Measurements from ENCODE around the gene PSME2. TPM values are rescaled to one million over a fixed set of nuclear protein-coding genes. Genes with fewer than 3 reads are reported as not detected.

The PSME2 gene
- total and polyA plus RNA-seq, 2 donors (not counting 3 experiments of a cell fraction or from before 2014, with no cell fraction given) = 66.5 to 126 TPM

DNA sequence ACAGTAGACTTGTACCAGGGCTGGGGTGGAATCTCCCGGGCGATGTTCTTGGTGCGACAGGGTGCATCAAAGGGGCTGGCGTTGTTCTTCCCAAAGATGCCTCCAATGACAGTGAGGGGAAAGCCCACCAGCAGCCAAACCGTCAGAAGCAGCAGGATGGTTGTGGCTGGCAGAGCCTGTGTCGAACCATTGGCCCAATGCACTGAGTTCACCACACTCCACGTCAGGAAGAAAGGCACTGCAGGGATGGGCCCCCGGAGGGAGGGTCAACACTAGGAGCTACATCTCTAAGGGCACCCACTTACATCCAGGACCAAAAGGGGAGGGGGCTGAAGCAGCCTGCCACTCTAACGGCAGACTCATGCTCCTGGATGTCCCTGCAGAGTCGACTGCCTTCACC, 44.0 kb upstream of the PSME2 start:
- ChIA-PET POLR2A (no interaction called here), CTCF (no interaction called here)
- peaks cover 31% of the 10 kb centered on the region for H3K79me2 ChIP-seq (ENCODE audit: control insufficient read depth, insufficient read depth, low read length)
- FAIRE-seq = no peak
- no peaks in the 10 kb centered on the region for H3K27me3 ChIP-seq (ENCODE audit: control insufficient read depth in 2 of 2, insufficient read depth in 2 of 2, low read length in 2 of 2)
- H3K9me1 ChIP-seq (replicated peaks; ENCODE audit: control insufficient read depth, extremely low read depth, insufficient read depth, low read length) = no peaks in the 10 kb centered on the region
- TF ChIP-seq POLR2A (IDR thresholded peaks at IDR 0.05; ENCODE audit: low read depth, low read length) (no peak), CTCF (IDR thresholded peaks at IDR 0.05; ENCODE audit: extremely low read depth in 1 of 2, insufficient read depth in 1 of 2, low read depth in 1 of 2, low read length in 2 of 2) (no peak), EZH2 (IDR thresholded peaks at IDR 0.05; ENCODE audit: borderline replicate concordance, low read depth, low read length, severe bottlenecking) (no peak), GATA2 (IDR thresholded peaks at IDR 0.05; ENCODE audit: insufficient read depth, insufficient read length, low read depth, low read length) (no peak), MAX (IDR thresholded peaks at IDR 0.05; ENCODE audit: insufficient read depth, insufficient read length) (no peak), MYC (IDR thresholded peaks at IDR 0.05; ENCODE audit: low read depth, low read length) (no peak)
- dilution Hi-C loops (cut with MboI; ENCODE audit: extremely low pct_ligation_motif_present, low sequenced_read_pairs) = no loop called here
- no peak overlapping the region for H2AFZ ChIP-seq (ENCODE audit: low read depth, low read length)
- no peak overlapping the region for H3K9ac ChIP-seq (replicated peaks; ENCODE audit: extremely low read depth, insufficient read depth, low read length)
- peaks cover 5 to 24% of the 10 kb centered on the region in 2 experiments for H3K36me3 ChIP-seq (ENCODE audit: control insufficient read depth in 2 of 2, extremely low read depth in 1 of 2, insufficient read depth in 2 of 2, low read length in 2 of 2)
- H3K4me1 ChIP-seq (ENCODE audit: control insufficient read depth, extremely low read depth, insufficient read depth, low read length) = peaks cover 14% of the 10 kb centered on the region
- no peak overlapping the region for H3K27ac ChIP-seq (ENCODE audit: insufficient read depth, low read depth, low read length)
- H3K4me2 ChIP-seq (ENCODE audit: insufficient read depth, low read length) = no peak overlapping the region
- H3K4me3 ChIP-seq (replicated peaks in 1 of 3; ENCODE audit: insufficient read depth in 1 of 3, low read depth in 1 of 3, low read length in 3 of 3) = no peak overlapping the region
- intact Hi-C loops (cut with micrococcal nuclease) = no loop called here
- no TSS peak for BruUV-seq (replicated peaks)
- no peaks in the 10 kb centered on the region for H3K9me3 ChIP-seq (replicated peaks; ENCODE audit: control insufficient read depth, insufficient read depth, low read length)
- no peaks in the 10 kb centered on the region for H4K20me1 ChIP-seq (replicated peaks; ENCODE audit: control insufficient read depth, extremely low read depth, insufficient read depth, low read length)
- DNase-seq (ENCODE audit: low read depth, low spot score) = no peak
